Vagina (tissue), 2 donors: ENCODE results near the gene DDX54.

ENCODE experiments used
- CTCF ChIP-seq, 3 experiments: fragments of 450-650 bp in 2 of 3; fragments of 200-600 bp in 1 of 3; sonication (generic) in 1 of 3; IDR thresholded peaks; one replicate each; pipeline ENCODE4 v1.5.1; 2017 to 2019; ENCODE audit warnings: antibody characterized with exemption in 3 of 3, mild to moderate bottlenecking in 2 of 3, moderate library complexity in 2 of 3
- POLR2A ChIP-seq, 2 donors: fragments of 450-650 bp; IDR thresholded peaks; one replicate each; pipeline ENCODE4 v1.6.1; 2017; ENCODE audit warnings: antibody characterized with exemption in 2 of 2, mild to moderate bottlenecking in 2 of 2, moderate library complexity in 2 of 2
- POLR2AphosphoS5 ChIP-seq, 2 donors: sonication (generic); formaldehyde crosslinking; IDR thresholded peaks; one replicate each; pipeline ENCODE4 v1.9.0; 2017; ENCODE audit warnings: antibody characterized with exemption in 2 of 2, mild to moderate bottlenecking in 2 of 2, low read depth in 1 of 2; ENCODE audit not compliant: insufficient read depth in 1 of 2

- TF ChIP-seq POLR2A (IDR thresholded peaks at IDR 0.05) (no peak), CTCF (IDR thresholded peaks at IDR 0.05) (no peak), POLR2AphosphoS5 (IDR thresholded peaks at IDR 0.05; ENCODE audit: insufficient read depth in 1 of 2, low read depth in 1 of 2) (no peak)
These were observed 56.2 kb downstream of the DDX54 start for GRCh38 chr12:113128802-113129663.
